ENCODE data around the gene RTBDN. TPM values are rescaled to one million over a fixed set of nuclear protein-coding genes. Genes with fewer than 3 reads are reported as not detected.

Gene RTBDN
- total and polyA plus RNA-seq, 10 of the 15 experiments (the other 5 are each of a cell fraction or from before 2014, with no cell fraction given) = 0.45 TPM; not detected in 9

GRCh38 chr19:12792051-12792852 lies 42.1 kb downstream of the RTBDN start (continued):
- TF ChIP-seq CHD1 (IDR thresholded peaks at IDR 0.05; ENCODE audit: low read depth, low read length) = 0 out of 2 replicates have a peak, but pooled peaks have one; percentile 84
- 0 out of 3 replicates have a peak, but pooled peaks of 1 of the 2 experiments have one; percentile 40 for TF ChIP-seq EGR1 (IDR thresholded peaks at IDR 0.05; ENCODE audit: borderline replicate concordance in 1 of 2, low read depth in 2 of 2, low read length in 2 of 2)
- peak; percentile 83 for TF ChIP-seq RAD51 (IDR thresholded peaks at IDR 0.05)
- no peak for TF ChIP-seq ZBTB4 (CRISPR knock-in tag; IDR thresholded peaks at IDR 0.05)
- 0 out of 2 replicates have a peak, but pooled peaks have one; percentile 10 for TF ChIP-seq CHD2 (IDR thresholded peaks at IDR 0.05; ENCODE audit: borderline replicate concordance, low read depth, low read length)
- TF ChIP-seq SPI1 (IDR thresholded peaks at IDR 0.05; ENCODE audit: borderline replicate concordance, insufficient read depth, low read depth, low read length) = peak; percentile 40; the same call in 1 of the 2 replicates
- no peak for TF ChIP-seq EP300 (IDR thresholded peaks at IDR 0.05; ENCODE audit: borderline replicate concordance in 1 of 2, control insufficient read depth in 1 of 2, low read depth in 2 of 2, low read length in 2 of 2)
- TF ChIP-seq ZSCAN29 (IDR thresholded peaks at IDR 0.05) = peak; percentile 48; the same call in 1 of the 2 replicates
- TF ChIP-seq TAF1 (IDR thresholded peaks at IDR 0.05; ENCODE audit: borderline replicate concordance, low read depth, low read length) = peak; percentile 7; the same call in 1 of the 2 replicates
- TF ChIP-seq ZBTB40 (IDR thresholded peaks at IDR 0.05; ENCODE audit: borderline replicate concordance) = peak; percentile 58; the same call in 1 of the 2 replicates
- peak; percentile 91 for TF ChIP-seq LARP7 (IDR thresholded peaks at IDR 0.05)
- peak; percentile 41; the same call in 1 of the 2 replicates for TF ChIP-seq CREM (IDR thresholded peaks at IDR 0.05; ENCODE audit: low read depth)
- no peak for TF ChIP-seq HSF1 (IDR thresholded peaks at IDR 0.05; ENCODE audit: low read depth, low read length)
- TF ChIP-seq POLR2A (IDR thresholded peaks at IDR 0.05; ENCODE audit: low read depth, low read length) = peak; percentile 81
- peak; percentile 83; the same call in 1 of the 2 replicates for TF ChIP-seq HDGF (IDR thresholded peaks at IDR 0.05)
- TF ChIP-seq DPF2 (IDR thresholded peaks at IDR 0.05) = 0 out of 2 replicates have a peak, but pooled peaks have one; percentile 69
- no peak for TF ChIP-seq E2F8 (IDR thresholded peaks at IDR 0.05; ENCODE audit: low read depth, partially characterized antibody)
